GM23338 (cell line): Measurements from ENCODE around the gene EYA3.

Source experiments
- EZH2 ChIP-seq: fragments of 200-600 bp; sonication (generic); IDR thresholded peaks from one replicate; pipeline ENCODE4 v1.8.0; 2017; ENCODE audit warnings: antibody characterized with exemption, mild to moderate bottlenecking, low read depth; ENCODE audit not compliant: unreplicated experiment
- EZH2phosphoT487 ChIP-seq: fragments of 200-600 bp; sonication (generic); IDR thresholded peaks from one replicate; pipeline ENCODE4 v1.8.1; 2018; ENCODE audit warnings: antibody characterized with exemption; ENCODE audit not compliant: unreplicated experiment
- POLR2AphosphoS5 ChIP-seq: IDR thresholded peaks from 2 replicates; pipeline ENCODE4 v1.6.1; 2016; ENCODE audit warnings: antibody characterized with exemption, low read depth
- TF ChIP-seq, protein P1 (sequence below), 2 experiments: fragments of 200-600 bp in 1 of 2; sonication (generic) in 1 of 2; conservative IDR thresholded peaks; 2 replicates each; pipeline versions ENCODE4 v1.5.1 to v1.6.1; 2016 to 2017; ENCODE audit warnings: antibody characterized with exemption in 2 of 2, low read depth in 2 of 2, mild to moderate bottlenecking in 2 of 2, moderate library complexity in 1 of 2
- TF ChIP-seq, protein P2 (sequence below): IDR thresholded peaks from 2 replicates; pipeline ENCODE4 v1.6.1; 2016; ENCODE audit warnings: antibody characterized with exemption
- TF ChIP-seq, protein P3 (sequence below): IDR thresholded peaks from one replicate; pipeline ENCODE4 v1.6.1; 2018; ENCODE audit warnings: antibody characterized with exemption; ENCODE audit not compliant: unreplicated experiment

DNA sequence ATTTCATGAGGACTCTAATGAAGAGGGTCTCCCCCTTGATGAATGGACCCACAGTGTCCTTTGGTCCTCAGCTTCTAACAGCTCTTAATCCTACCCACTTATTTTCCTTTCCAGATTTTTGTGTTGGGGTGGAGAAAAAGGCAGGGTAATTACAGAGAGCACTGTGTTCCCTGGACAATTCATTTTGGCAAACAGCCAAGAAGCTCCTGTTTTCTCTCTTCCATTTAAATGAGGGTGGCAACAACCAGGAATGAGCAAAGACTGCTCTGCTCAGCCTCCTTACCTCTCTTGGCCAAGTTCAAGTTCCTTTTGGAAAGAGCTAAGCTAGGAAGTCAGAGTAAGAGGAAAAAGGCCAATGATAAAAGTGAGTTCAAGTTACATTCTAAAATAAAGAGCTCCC is 116.7 kb downstream of the EYA3 start:
- TF ChIP-seq, protein P1, sequence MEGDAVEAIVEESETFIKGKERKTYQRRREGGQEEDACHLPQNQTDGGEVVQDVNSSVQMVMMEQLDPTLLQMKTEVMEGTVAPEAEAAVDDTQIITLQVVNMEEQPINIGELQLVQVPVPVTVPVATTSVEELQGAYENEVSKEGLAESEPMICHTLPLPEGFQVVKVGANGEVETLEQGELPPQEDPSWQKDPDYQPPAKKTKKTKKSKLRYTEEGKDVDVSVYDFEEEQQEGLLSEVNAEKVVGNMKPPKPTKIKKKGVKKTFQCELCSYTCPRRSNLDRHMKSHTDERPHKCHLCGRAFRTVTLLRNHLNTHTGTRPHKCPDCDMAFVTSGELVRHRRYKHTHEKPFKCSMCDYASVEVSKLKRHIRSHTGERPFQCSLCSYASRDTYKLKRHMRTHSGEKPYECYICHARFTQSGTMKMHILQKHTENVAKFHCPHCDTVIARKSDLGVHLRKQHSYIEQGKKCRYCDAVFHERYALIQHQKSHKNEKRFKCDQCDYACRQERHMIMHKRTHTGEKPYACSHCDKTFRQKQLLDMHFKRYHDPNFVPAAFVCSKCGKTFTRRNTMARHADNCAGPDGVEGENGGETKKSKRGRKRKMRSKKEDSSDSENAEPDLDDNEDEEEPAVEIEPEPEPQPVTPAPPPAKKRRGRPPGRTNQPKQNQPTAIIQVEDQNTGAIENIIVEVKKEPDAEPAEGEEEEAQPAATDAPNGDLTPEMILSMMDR (conservative IDR thresholded peaks at IDR 0.05; ENCODE audit: low read depth in 2 of 2), result no peak
- TF ChIP-seq POLR2AphosphoS5, result no peak
- TF ChIP-seq, protein P2, sequence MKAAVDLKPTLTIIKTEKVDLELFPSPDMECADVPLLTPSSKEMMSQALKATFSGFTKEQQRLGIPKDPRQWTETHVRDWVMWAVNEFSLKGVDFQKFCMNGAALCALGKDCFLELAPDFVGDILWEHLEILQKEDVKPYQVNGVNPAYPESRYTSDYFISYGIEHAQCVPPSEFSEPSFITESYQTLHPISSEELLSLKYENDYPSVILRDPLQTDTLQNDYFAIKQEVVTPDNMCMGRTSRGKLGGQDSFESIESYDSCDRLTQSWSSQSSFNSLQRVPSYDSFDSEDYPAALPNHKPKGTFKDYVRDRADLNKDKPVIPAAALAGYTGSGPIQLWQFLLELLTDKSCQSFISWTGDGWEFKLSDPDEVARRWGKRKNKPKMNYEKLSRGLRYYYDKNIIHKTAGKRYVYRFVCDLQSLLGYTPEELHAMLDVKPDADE, result no peak
- no peak for TF ChIP-seq EZH2
- TF ChIP-seq, protein P3, sequence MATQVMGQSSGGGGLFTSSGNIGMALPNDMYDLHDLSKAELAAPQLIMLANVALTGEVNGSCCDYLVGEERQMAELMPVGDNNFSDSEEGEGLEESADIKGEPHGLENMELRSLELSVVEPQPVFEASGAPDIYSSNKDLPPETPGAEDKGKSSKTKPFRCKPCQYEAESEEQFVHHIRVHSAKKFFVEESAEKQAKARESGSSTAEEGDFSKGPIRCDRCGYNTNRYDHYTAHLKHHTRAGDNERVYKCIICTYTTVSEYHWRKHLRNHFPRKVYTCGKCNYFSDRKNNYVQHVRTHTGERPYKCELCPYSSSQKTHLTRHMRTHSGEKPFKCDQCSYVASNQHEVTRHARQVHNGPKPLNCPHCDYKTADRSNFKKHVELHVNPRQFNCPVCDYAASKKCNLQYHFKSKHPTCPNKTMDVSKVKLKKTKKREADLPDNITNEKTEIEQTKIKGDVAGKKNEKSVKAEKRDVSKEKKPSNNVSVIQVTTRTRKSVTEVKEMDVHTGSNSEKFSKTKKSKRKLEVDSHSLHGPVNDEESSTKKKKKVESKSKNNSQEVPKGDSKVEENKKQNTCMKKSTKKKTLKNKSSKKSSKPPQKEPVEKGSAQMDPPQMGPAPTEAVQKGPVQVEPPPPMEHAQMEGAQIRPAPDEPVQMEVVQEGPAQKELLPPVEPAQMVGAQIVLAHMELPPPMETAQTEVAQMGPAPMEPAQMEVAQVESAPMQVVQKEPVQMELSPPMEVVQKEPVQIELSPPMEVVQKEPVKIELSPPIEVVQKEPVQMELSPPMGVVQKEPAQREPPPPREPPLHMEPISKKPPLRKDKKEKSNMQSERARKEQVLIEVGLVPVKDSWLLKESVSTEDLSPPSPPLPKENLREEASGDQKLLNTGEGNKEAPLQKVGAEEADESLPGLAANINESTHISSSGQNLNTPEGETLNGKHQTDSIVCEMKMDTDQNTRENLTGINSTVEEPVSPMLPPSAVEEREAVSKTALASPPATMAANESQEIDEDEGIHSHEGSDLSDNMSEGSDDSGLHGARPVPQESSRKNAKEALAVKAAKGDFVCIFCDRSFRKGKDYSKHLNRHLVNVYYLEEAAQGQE, result no peak
- TF ChIP-seq EZH2phosphoT487, result no peak
